NCI-H2081 (cell line): ENCODE measurements around the gene PTGR1.

ENCODE experiments used
- DNase-seq, 2 experiments: peaks; one replicate each; lab custom pipeline; 2025; lab: John Stamatoyannopoulos, UW

The PTGR1 gene

DNA sequence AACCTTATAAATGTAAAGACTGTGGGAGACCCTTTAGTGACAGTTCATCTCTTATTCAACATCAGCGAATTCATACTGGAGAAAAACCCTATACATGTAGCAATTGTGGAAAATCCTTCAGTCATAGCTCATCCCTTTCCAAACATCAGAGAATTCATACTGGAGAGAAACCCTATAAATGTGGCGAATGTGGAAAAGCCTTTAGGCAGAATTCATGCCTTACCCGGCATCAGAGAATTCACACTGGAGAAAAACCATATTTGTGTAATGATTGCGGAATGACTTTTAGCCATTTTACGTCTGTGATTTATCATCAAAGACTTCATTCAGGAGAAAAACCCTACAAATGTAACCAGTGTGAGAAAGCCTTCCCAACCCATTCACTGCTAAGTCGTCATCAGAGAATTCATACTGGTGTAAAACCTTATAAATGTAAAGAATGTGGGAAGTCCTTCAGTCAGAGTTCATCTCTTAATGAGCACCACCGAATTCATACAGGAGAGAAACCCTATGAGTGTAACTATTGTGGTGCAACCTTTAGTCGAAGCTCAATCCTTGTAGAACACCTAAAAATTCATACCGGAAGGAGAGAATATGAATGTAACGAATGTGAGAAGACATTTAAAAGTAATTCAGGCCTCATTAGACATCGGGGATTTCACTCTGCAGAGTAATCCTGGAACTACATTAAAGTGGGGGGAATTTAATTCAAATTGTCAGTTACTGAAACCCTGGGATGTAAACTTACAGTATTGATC, 56.8 kb downstream of the PTGR1 start:
- no peak for DNase-seq

DNA sequence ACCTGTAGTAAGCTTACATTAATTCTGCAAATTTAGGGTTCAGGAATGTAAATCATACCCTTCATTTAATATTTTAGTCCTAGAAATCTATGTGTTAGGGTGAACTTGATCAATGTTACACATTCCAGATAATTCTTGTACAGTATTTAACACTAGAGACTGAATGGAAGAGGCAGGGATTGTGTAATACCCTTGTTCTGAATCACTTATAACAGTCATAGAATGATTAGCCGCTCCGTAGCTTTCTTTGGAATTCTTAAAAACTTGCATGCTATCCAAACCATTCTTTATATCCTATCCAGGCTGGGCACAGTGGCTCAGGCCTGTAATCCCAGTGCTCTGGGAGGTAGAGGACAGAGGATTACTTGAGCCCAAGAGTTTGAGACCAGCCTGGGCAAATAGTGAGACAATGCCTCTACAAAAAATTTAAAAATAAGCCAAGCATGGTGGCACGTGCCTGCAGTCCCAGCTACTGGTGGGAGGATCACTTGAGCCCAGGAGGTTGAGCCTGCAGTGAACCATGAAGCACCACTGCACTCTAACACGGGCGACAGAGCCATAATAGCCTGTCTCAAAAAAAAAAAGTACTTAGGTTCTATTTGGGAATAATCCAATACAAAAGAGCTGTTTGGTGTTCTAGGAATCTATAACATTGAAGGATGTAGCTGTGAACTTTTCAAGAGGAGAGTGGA, 66.2 kb downstream of the PTGR1 start:
- DNase-seq = no peak

DNA sequence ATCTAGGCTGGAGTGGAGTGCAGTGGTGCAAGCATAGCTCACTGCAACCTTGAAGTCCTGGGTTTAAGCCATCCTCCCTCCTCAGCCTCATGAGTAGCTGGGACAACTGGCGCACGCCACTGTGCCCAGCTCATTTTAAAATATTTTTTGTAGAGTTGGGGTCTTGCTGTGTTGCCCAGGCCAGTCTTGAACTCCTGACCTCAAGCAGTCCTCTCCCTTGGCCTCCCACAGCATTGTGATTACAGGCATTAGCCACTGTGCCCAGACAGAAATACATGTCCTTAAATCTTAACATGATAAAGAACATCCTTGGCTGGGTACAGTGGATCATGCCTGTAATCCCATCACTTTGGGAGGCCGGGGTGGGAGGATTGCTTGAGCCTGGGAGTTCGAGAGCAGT, 67.7 kb downstream of the PTGR1 start:
- no peak for DNase-seq

DNA sequence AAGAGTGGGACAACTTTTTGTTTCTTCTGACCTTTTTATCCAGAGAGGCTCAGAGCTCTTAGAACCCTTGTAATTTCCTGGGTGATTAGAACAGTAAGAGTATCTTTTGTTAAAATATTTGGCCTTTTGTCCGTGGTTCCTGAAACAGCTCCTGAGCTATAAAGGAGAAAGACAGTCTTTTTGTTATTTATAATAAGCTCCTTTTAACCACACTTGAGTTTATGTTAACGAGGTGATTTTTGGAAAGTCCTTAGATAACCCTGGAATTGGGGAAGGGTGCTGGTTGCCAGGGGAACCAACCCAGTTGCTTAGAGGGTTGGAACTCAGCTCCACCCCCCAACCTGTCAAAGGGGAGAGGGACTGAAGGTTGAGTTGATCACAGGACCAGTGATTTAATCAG, 69.7 kb downstream of the PTGR1 start:
- DNase-seq = no peak

- no peak for DNase-seq
Measured at GRCh38 chr9:111527347-111527746, 72.1 kb downstream of the PTGR1 start.

DNA sequence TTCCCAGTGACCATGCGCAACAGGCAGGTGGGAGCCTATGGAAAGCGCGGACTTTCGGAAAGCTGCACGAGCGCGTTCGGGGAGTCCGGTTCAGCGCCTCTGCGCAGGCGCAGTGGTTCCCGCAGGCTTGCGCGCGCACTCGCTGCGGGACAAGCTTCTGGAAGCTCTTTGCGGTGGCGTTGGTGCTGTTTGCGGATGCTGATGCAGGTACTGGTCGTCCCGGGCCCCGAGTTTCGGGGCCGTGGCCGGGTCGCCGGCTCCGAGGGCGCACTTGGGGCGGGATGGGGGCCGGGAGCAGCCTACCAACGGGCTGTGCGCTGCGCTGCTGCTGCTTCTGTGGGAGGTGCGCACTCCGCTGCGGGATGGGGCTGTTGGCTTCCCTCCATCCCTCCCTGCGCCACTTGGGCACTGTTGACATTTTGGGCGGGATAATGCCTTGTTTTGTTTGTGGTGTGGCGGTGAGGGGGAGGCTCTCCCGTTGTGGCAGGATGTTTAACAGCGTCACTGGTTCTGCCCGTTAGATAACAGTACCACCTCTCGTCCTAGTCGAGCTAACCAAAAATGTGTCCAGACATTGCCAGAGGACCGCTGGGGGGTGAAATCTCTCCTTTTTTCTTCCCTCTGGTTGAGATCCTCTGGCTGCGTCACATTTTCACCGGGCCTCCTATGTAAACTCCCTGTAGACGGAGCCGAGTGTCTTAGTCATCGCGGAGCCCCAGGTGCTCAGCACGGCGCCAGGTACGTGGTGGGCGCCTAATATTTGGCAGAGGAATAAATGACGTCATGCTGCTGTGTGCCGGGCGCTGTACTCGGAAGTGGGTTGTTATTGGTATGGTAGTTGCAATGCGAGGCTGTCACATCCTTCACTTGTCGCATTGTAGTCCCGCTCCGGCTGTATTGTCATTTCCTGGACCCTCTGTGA, 74.1 kb downstream of the PTGR1 start, which contains the start of gene ZNF483:
Gene ZNF483, plus strand, starts transcription at position 124 of the 922 bp plus-strand sequence. CDS start 2,217 bp downstream, outside the sequence.
- peak; percentile 85 to 92 for DNase-seq

GRCh38 chr9:111524731-111525055, 74.8 kb downstream of the PTGR1 start:
- DNase-seq = no peak

- no peak for DNase-seq
Measured at GRCh38 chr9:111516061-111516465, 83.4 kb downstream of the PTGR1 start.

- DNase-seq = no peak
Measured at GRCh38 chr9:111514967-111515366, 84.5 kb downstream of the PTGR1 start.
